ENCODE data around the gene CD200. TPM values are rescaled to one million over a fixed set of nuclear protein-coding genes. Genes with fewer than 3 reads are reported as not detected.

CD200 gene
- total and polyA plus RNA-seq, 2 experiments from 2014 or later, result 51.9 to 65.0 TPM

GRCh38 chr3:112352720-112353119, 19.8 kb downstream of the CD200 start:
- H3K27ac Mint-ChIP-seq, result peak overlapping the region; percentile 93
- H3K27me3 Mint-ChIP-seq (ENCODE audit: insufficient read depth, low read depth, poor library complexity), result no peaks in the 10 kb centered on the region
- H3K4me3 ChIP-seq, result no peak overlapping the region
- H2AFZ ChIP-seq, result no peak overlapping the region
- no peaks in the 10 kb centered on the region for H3K9me2 ChIP-seq (ENCODE audit: insufficient read depth)
- H3K9me3 Mint-ChIP-seq, result no peaks in the 10 kb centered on the region
- no peaks in the 10 kb centered on the region for H3K27me3 ChIP-seq (ENCODE audit: insufficient read depth)
- DNase-seq (ENCODE audit: low spot score) (no peak), ATAC-seq (no peak)
- peak overlapping the region; percentile 36; the same call in 1 of the 2 replicates for H3K4me2 ChIP-seq
- H3K4me1 Mint-ChIP-seq, result peaks cover 89% of the 10 kb centered on the region
- no peak overlapping the region for H3K4me3 Mint-ChIP-seq
- H3K36me3 ChIP-seq (ENCODE audit: insufficient read depth), result peaks cover 15% of the 10 kb centered on the region
- no peak for TF ChIP-seq CTCF (conservative IDR thresholded peaks at IDR 0.05; ENCODE audit: low read depth in 2 of 2)
- TF ChIP-seq REST (IDR thresholded peaks at IDR 0.05; ENCODE audit: unreplicated experiment), result no peak
- TF ChIP-seq POLR2AphosphoS5 (IDR thresholded peaks at IDR 0.05; ENCODE audit: low read depth), result no peak
- no peak for TF ChIP-seq JUNB (IDR thresholded peaks at IDR 0.05; ENCODE audit: unreplicated experiment)
- TF ChIP-seq ZNF114 (CRISPR knock-in tag; IDR thresholded peaks at IDR 0.05), result no peak
- no peak for TF ChIP-seq STAT1 (IDR thresholded peaks at IDR 0.05; ENCODE audit: unreplicated experiment)
- TF ChIP-seq ETS1 (IDR thresholded peaks at IDR 0.05), result no peak
- TF ChIP-seq CREB1 (CRISPR knock-in tag; IDR thresholded peaks at IDR 0.05; ENCODE audit: low read depth), result no peak
- TF ChIP-seq EZH2 (IDR thresholded peaks at IDR 0.05; ENCODE audit: low read depth, unreplicated experiment), result no peak
- no peak for TF ChIP-seq ZNF331 (CRISPR knock-in tag; IDR thresholded peaks at IDR 0.05; ENCODE audit: low read depth)
- TF ChIP-seq NANOG (IDR thresholded peaks at IDR 0.05; ENCODE audit: borderline replicate concordance), result no peak
- TF ChIP-seq ZNF462 (CRISPR knock-in tag; IDR thresholded peaks at IDR 0.05), result no peak
- no peak for TF ChIP-seq EZH2phosphoT487 (IDR thresholded peaks at IDR 0.05; ENCODE audit: unreplicated experiment)
- H3K27ac ChIP-seq (ENCODE audit: low read depth), result peak overlapping the region; percentile 85
- H3F3A ChIP-seq (replicated peaks; ENCODE audit: low read depth), result peaks cover 13% of the 10 kb centered on the region; the same call in 1 of the 2 replicates
- peaks cover 76% of the 10 kb centered on the region for H3K36me3 Mint-ChIP-seq (ENCODE audit: low read depth)
- H3K4me1 ChIP-seq (ENCODE audit: insufficient read depth), result peaks cover 91% of the 10 kb centered on the region
- H3K79me2 ChIP-seq (replicated peaks; ENCODE audit: insufficient read depth), result peaks cover 34% of the 10 kb centered on the region
- H4K20me1 ChIP-seq (replicated peaks; ENCODE audit: insufficient read depth), result no peaks in the 10 kb centered on the region
